Astrocyte (in vitro differentiated cells and primary cell): ENCODE results near the gene LIMS2. TPM values are rescaled to one million over a fixed set of nuclear protein-coding genes. Genes with fewer than 3 reads are reported as not detected.

Experiments
- DNase-seq: peaks from one replicate; pipeline ENCODE4 v3.0.0-alpha.2; 2010; ENCODE audit warnings: low read depth
- FAIRE-seq: peaks from 2 replicates; lab custom pipeline; 2011; peaks lifted over from hg19 to GRCh38; lab: Jason Lieb, UNC
- H2AFZ ChIP-seq: 2 replicates; pipeline ENCODE4 v1.6.0; 2012; ENCODE audit warnings: low read depth, low read length, inconsistent platforms
- H3K27ac ChIP-seq: 2 replicates; pipeline ENCODE4 v1.5.1; 2011; ENCODE audit warnings: low read depth, low read length, inconsistent platforms
- H3K27me3 ChIP-seq: 2 replicates; pipeline ENCODE4 v1.6.0; 2011; ENCODE audit warnings: low read length, inconsistent platforms; ENCODE audit not compliant: insufficient read depth
- H3K36me3 ChIP-seq: 2 replicates; pipeline ENCODE4 v1.5.1; 2011; ENCODE audit warnings: low read length, inconsistent platforms; ENCODE audit not compliant: insufficient read depth
- H3K4me1 ChIP-seq: 2 replicates; pipeline ENCODE4 v1.5.1; 2011; ENCODE audit warnings: low read length, inconsistent platforms; ENCODE audit not compliant: insufficient read depth
- H3K4me2 ChIP-seq: 2 replicates; pipeline ENCODE4 v1.6.0; 2012; ENCODE audit warnings: low read length, inconsistent platforms
- H3K4me3 ChIP-seq: 2 replicates; pipeline ENCODE4 v1.5.1; 2011; ENCODE audit warnings: low read depth, mild to moderate bottlenecking, low read length, inconsistent platforms; ENCODE audit not compliant: insufficient read depth
- H3K79me2 ChIP-seq: 2 replicates; pipeline ENCODE4 v1.6.0; 2012; ENCODE audit warnings: mild to moderate bottlenecking, low read length, inconsistent platforms; ENCODE audit not compliant: insufficient read depth
- H3K9ac ChIP-seq: 2 replicates; pipeline ENCODE4 v1.6.0; 2012; ENCODE audit warnings: mild to moderate bottlenecking, low read length, inconsistent platforms
- H3K9me3 ChIP-seq: 2 replicates; pipeline ENCODE4 v1.5.1; 2012; ENCODE audit warnings: low read depth, mild to moderate bottlenecking, low read length, inconsistent platforms; ENCODE audit not compliant: insufficient read depth
- H4K20me1 ChIP-seq: 2 replicates; pipeline ENCODE4 v1.6.0; 2012; ENCODE audit warnings: low read length, inconsistent platforms; ENCODE audit not compliant: insufficient read depth
- H3K27ac Mint-ChIP-seq: one replicate; pipeline ENCODE4 v1.8.0; 2021; ENCODE audit warnings: mild to moderate bottlenecking, mixed read lengths; ENCODE audit not compliant: unreplicated experiment
- H3K27me3 Mint-ChIP-seq: one replicate; pipeline ENCODE4 v1.8.0; 2021; ENCODE audit warnings: low read depth, mixed read lengths; ENCODE audit not compliant: unreplicated experiment
- H3K36me3 Mint-ChIP-seq: one replicate; pipeline ENCODE4 v1.8.0; 2021; ENCODE audit warnings: low read depth, mixed read lengths; ENCODE audit not compliant: unreplicated experiment
- H3K4me1 Mint-ChIP-seq: one replicate; pipeline ENCODE4 v1.8.0; 2021; ENCODE audit warnings: low read depth, mixed read lengths; ENCODE audit not compliant: unreplicated experiment
- H3K4me3 Mint-ChIP-seq: one replicate; pipeline ENCODE4 v1.8.0; 2021; ENCODE audit warnings: mild to moderate bottlenecking, moderate library complexity, mixed read lengths; ENCODE audit not compliant: unreplicated experiment
- H3K9me3 Mint-ChIP-seq: one replicate; pipeline ENCODE4 v1.8.0; 2021; ENCODE audit warnings: mild to moderate bottlenecking, mixed read lengths; ENCODE audit not compliant: unreplicated experiment
- EZH2 ChIP-seq: IDR thresholded peaks from 2 replicates; pipeline ENCODE4 v1.6.1; 2012; ENCODE audit warnings: mild to moderate bottlenecking, low read length, inconsistent platforms; ENCODE audit not compliant: insufficient read depth
- total RNA-seq: library from RNA; stranded (reverse); gene quantifications from 2 replicates; pipeline ENCODE4 v1.2.1, GENCODE V29; 2021
- TF ChIP-seq, protein P1 (sequence below): IDR thresholded peaks from 2 replicates; pipeline ENCODE4 v1.5.1; 2011; ENCODE audit warnings: low read depth, mild to moderate bottlenecking, inconsistent platforms, low read length, moderate library complexity; ENCODE audit not compliant: insufficient read depth

The LIMS2 gene
- total RNA-seq, 1 donor from 2014 or later = 73.3 TPM

DNA sequence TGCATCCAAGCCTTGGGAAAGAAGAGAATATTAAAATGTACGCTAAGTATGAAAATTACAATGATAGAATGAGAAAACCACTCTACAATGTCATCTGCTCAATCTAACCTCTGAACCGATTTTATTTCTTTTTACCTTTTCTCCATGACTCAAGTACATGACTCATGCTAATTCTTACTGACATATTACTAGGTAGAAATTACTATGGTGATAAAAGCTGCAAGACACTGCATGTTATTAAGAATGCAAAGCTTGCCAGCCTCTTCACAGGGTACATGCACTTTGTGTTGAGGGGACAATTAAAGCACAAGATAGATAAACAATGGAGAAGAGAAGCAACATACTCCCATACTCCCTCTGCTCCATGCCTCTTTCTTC lies 46.6 kb upstream of the LIMS2 start:
- peak overlapping the region; percentile 37 for H3K4me2 ChIP-seq

DNA sequence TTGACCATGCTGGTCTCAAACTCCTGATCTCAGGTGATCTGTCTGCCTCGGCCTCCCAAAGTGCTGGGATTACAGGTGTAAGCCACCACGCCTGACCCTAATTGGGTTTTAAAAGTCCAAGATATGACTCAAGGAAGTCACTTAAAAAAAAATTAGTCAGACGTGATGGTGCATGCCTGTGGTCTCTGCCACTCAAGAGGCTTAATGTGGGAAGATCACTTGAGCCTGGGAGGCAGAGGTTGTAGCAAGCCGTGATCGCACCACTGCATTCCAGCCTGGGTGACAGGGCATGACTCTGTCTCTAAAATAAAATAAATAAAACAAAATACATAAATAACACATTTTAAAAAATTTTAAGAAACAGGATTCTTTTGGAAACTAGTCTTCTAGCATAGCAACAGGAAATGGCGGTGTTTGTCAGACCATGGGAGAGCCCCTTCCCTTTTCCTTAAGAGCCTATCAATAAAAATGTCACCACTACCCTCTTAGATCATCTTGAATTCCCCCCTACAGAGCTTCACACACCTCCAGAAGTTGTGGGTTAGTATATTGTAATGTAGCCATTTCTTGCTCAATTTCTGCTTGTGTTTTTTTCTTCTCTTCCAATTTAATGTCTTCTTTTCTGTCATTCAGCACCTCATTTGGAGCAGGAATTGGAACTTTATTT lies 46.1 kb upstream of the LIMS2 start:
- Histone ChIP-seq H3K9ac (no peak overlapping the region), H3K27ac (peak overlapping the region; percentile 70), H3K36me3 (peaks cover 31% of the 10 kb centered on the region), H3K4me3 (no peak overlapping the region), H3K27me3 (no peaks in the 10 kb centered on the region), H2AFZ (no peak overlapping the region), H3K79me2 (peaks cover 3% of the 10 kb centered on the region), H3K4me2 (peak overlapping the region; percentile 37), H3K4me1 (peaks cover 11% of the 10 kb centered on the region), H4K20me1 (peaks cover 6% of the 10 kb centered on the region), H3K9me3 (no peaks in the 10 kb centered on the region)
- DNase-seq = peak; percentile 61
- Mint-ChIP-seq H3K9me3 (no peaks in the 10 kb centered on the region), H3K27me3 (no peaks in the 10 kb centered on the region), H3K27ac (peak overlapping the region; percentile 99), H3K4me1 (peaks cover 13% of the 10 kb centered on the region), H3K4me3 (no peak overlapping the region), H3K36me3 (peaks cover 22% of the 10 kb centered on the region)
- TF ChIP-seq, protein P1, sequence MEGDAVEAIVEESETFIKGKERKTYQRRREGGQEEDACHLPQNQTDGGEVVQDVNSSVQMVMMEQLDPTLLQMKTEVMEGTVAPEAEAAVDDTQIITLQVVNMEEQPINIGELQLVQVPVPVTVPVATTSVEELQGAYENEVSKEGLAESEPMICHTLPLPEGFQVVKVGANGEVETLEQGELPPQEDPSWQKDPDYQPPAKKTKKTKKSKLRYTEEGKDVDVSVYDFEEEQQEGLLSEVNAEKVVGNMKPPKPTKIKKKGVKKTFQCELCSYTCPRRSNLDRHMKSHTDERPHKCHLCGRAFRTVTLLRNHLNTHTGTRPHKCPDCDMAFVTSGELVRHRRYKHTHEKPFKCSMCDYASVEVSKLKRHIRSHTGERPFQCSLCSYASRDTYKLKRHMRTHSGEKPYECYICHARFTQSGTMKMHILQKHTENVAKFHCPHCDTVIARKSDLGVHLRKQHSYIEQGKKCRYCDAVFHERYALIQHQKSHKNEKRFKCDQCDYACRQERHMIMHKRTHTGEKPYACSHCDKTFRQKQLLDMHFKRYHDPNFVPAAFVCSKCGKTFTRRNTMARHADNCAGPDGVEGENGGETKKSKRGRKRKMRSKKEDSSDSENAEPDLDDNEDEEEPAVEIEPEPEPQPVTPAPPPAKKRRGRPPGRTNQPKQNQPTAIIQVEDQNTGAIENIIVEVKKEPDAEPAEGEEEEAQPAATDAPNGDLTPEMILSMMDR = no peak
- no peak for TF ChIP-seq EZH2
- FAIRE-seq = no peak

More for the DNA sequence above, 46.6 kb upstream of the LIMS2 start:
- H3K9ac ChIP-seq = no peak overlapping the region
- H3K4me1 Mint-ChIP-seq = peaks cover 13% of the 10 kb centered on the region
- H3K79me2 ChIP-seq = no peaks in the 10 kb centered on the region
- peak; percentile 24 for DNase-seq
- H3K27ac Mint-ChIP-seq = peak overlapping the region; percentile 99
- no peaks in the 10 kb centered on the region for H3K27me3 Mint-ChIP-seq
- no peaks in the 10 kb centered on the region for H3K9me3 ChIP-seq
- H3K36me3 Mint-ChIP-seq = peaks cover 22% of the 10 kb centered on the region
- H3K36me3 ChIP-seq = peaks cover 31% of the 10 kb centered on the region
- no peak overlapping the region for H3K4me3 ChIP-seq
- TF ChIP-seq, protein P1 = no peak
- no peak for TF ChIP-seq EZH2
- H3K4me3 Mint-ChIP-seq = peak overlapping the region; percentile 2
- peaks cover 1% of the 10 kb centered on the region for H4K20me1 ChIP-seq
- H3K27ac ChIP-seq = peak overlapping the region; percentile 70
- FAIRE-seq = no peak
- H3K27me3 ChIP-seq = no peaks in the 10 kb centered on the region
- no peaks in the 10 kb centered on the region for H3K9me3 Mint-ChIP-seq
- H3K4me1 ChIP-seq = peaks cover 11% of the 10 kb centered on the region
- H2AFZ ChIP-seq = no peak overlapping the region
